ENCODE measurements around the gene POMGNT1. TPM values are rescaled to one million over a fixed set of nuclear protein-coding genes. Genes with fewer than 3 reads are reported as not detected.

The POMGNT1 gene
- total and polyA plus RNA-seq, 10 of the 15 experiments (the other 5 are each of a cell fraction or from before 2014, with no cell fraction given) = 8.6 to 35.2 (median 29.5) TPM

- DNase-seq (ENCODE audit: low read depth, low spot score) (no peak), ATAC-seq (no peak; the same call in 2 of the 3 replicates), FAIRE-seq (no peak)
- Histone ChIP-seq H3K79me2 (ENCODE audit: control insufficient read depth, insufficient read depth, low read length) (no peaks in the 10 kb centered on the region), H3K36me3 (ENCODE audit: control insufficient read depth in 2 of 2, insufficient read depth in 2 of 2, low read length in 1 of 2) (no peaks in the 10 kb centered on the region), H3K9me3 (replicated peaks; ENCODE audit: control insufficient read depth, insufficient read depth, low read length) (no peaks in the 10 kb centered on the region), H4K20me1 (ENCODE audit: control insufficient read depth, insufficient read depth) (no peaks in the 10 kb centered on the region), H3K27me3 (replicated peaks in 1 of 2; ENCODE audit: control insufficient read depth in 2 of 2, insufficient read depth in 2 of 2, low read length in 1 of 2) (no peaks in the 10 kb centered on the region), H3K9ac (ENCODE audit: control insufficient read depth, insufficient read depth, low read length) (no peak overlapping the region), H3K4me3 (no peak overlapping the region), H3K4me2 (ENCODE audit: control insufficient read depth, insufficient read depth) (no peak overlapping the region), H3K27ac (ENCODE audit: control insufficient read depth, insufficient read depth) (no peak overlapping the region), H2AFZ (ENCODE audit: control insufficient read depth, low read depth, low read length) (no peak overlapping the region), H3K4me1 (ENCODE audit: control insufficient read depth, insufficient read depth, low read length) (no peaks in the 10 kb centered on the region)
- ChIA-PET POLR2A (no interaction called here), SMC1A (ENCODE audit: uncharacterized antibody, unreplicated experiment) (interaction anchor here (0.6 to 5.9 kb wide), 3 partner anchors 38 to 178 kb away, joined by 3 to 52 read pairs (median 3); no protein-coding TSS in a partner anchor), CTCF (interaction anchor here (0.6 to 9.7 kb wide), 6 partner anchors 22 to 756 kb away, joined by 3 to 123 read pairs (median 7); partner anchors contain the start of gene POMGNT1), RAD21 (ENCODE audit: unreplicated experiment) (interaction anchor here (0.8 kb wide), 1 partner anchor 11 kb away, joined by 4 read pairs; no protein-coding TSS in a partner anchor)
- BruUV-seq (replicated peaks) = no TSS peak
- in situ Hi-C loops (cut with MboI) (no loop called here), intact Hi-C loops (cut with micrococcal nuclease; ENCODE audit: unreplicated experiment) (no loop called here)
- WGBS (ENCODE audit: insufficient coverage, insufficient replicate concordance, low lambda C conversion rate, missing lambda C conversion rate) = 45% methylated on average over 3 of the region's 3 CpGs
- TF ChIP-seq MTA2 (IDR thresholded peaks at IDR 0.05; ENCODE audit: low read depth) (no peak), IKZF2 (IDR thresholded peaks at IDR 0.05) (no peak), GABPA (IDR thresholded peaks at IDR 0.05; ENCODE audit: low read depth) (peak; percentile 59; the same call in 1 of the 2 replicates), SPI1 (IDR thresholded peaks at IDR 0.05; ENCODE audit: borderline replicate concordance, insufficient read depth, low read depth, low read length) (no peak)
Observed at GRCh38 chr1:46220808-46221207, 22.6 kb upstream of the POMGNT1 start.

DNA sequence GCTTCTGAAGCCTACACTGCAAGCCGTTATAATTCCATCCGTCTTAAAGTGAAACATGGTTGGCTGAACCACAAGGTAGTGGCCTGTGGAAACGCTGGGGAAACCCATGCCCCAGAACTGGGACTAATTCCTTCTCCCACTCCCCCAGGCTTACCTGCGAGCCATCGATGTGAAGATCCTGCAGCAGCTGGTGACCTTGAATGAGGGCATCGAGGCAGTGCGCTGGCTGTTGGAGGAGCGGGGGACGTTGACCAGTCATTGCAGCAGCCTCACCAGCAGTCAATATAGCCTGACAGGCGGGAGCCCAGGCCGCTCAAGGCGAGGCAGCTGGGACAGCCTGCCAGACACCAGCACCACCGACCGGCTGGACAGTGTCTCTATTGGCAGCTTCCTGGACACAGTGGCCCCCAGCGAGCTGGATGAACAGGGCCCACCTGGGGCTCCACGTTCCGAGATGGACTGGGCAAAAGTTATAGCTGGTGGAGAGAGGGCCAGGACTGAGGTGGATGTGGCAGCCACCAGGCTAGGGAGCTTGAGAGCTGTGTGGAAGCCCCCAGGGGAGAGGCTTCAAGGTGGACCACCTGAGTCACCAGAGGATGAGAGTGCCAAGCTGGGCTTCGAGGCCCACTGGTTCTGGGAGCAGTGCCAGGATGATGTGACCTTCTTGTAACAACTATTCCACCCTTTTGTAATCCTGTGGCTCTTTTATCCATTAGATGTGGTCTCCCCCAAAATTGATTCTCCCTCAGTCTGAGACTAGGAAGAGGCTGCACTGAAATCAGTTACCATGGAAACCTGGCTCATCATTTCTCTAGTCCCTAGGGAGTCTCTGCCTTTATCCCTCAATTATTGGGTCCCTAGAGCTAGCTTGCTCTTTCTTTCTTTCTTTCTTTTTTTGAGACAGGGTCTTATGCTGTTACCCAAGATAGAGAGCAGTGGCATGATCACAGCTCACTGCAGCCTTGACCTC is 21.6 kb upstream of the POMGNT1 start:
- no peak for FAIRE-seq
- no peak for ATAC-seq
- intact Hi-C loops (cut with micrococcal nuclease; ENCODE audit: unreplicated experiment) (no loop called here), in situ Hi-C loops (cut with MboI) (no loop called here)
- Histone ChIP-seq H3K4me2 (ENCODE audit: control insufficient read depth, insufficient read depth) (no peak overlapping the region), H2AFZ (ENCODE audit: control insufficient read depth, low read depth, low read length) (no peak overlapping the region), H3K36me3 (ENCODE audit: control insufficient read depth in 2 of 2, insufficient read depth in 2 of 2, low read length in 1 of 2) (no peaks in the 10 kb centered on the region), H3K27me3 (replicated peaks in 1 of 2; ENCODE audit: control insufficient read depth in 2 of 2, insufficient read depth in 2 of 2, low read length in 1 of 2) (no peaks in the 10 kb centered on the region), H3K79me2 (ENCODE audit: control insufficient read depth, insufficient read depth, low read length) (no peaks in the 10 kb centered on the region), H3K27ac (ENCODE audit: control insufficient read depth, insufficient read depth) (no peak overlapping the region), H3K9ac (ENCODE audit: control insufficient read depth, insufficient read depth, low read length) (no peak overlapping the region), H3K4me1 (ENCODE audit: control insufficient read depth, insufficient read depth, low read length) (no peaks in the 10 kb centered on the region), H3K4me3 (no peak overlapping the region), H3K9me3 (replicated peaks; ENCODE audit: control insufficient read depth, insufficient read depth, low read length) (no peaks in the 10 kb centered on the region), H4K20me1 (ENCODE audit: control insufficient read depth, insufficient read depth) (no peaks in the 10 kb centered on the region)
- no TSS peak for BruUV-seq (replicated peaks)
- TF ChIP-seq FOXM1 (IDR thresholded peaks at IDR 0.05; ENCODE audit: low read depth, low read length) (no peak), SREBF2 (IDR thresholded peaks at IDR 0.05; ENCODE audit: low read length) (no peak), KAT2A (conservative IDR thresholded peaks at IDR 0.05; ENCODE audit: control insufficient read depth, low read depth, low read length) (no peak), ASH2L (IDR thresholded peaks at IDR 0.05; ENCODE audit: borderline replicate concordance, low read depth) (no peak), HDAC6 (IDR thresholded peaks at IDR 0.05; ENCODE audit: unreplicated experiment) (no peak), BACH1 (IDR thresholded peaks at IDR 0.05; ENCODE audit: borderline replicate concordance) (no peak), MTA2 (IDR thresholded peaks at IDR 0.05; ENCODE audit: low read depth) (no peak), ATF7 (IDR thresholded peaks at IDR 0.05; ENCODE audit: low read depth) (no peak), POLR2A (IDR thresholded peaks at IDR 0.05; ENCODE audit: low read depth, low read length) (no peak), HCFC1 (IDR thresholded peaks at IDR 0.05; ENCODE audit: low read length) (no peak), LARP7 (IDR thresholded peaks at IDR 0.05) (no peak)
- TF ChIP-seq, protein P1, sequence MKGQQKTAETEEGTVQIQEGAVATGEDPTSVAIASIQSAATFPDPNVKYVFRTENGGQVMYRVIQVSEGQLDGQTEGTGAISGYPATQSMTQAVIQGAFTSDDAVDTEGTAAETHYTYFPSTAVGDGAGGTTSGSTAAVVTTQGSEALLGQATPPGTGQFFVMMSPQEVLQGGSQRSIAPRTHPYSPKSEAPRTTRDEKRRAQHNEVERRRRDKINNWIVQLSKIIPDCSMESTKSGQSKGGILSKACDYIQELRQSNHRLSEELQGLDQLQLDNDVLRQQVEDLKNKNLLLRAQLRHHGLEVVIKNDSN (IDR thresholded peaks at IDR 0.05; ENCODE audit: borderline replicate concordance, extremely low read length, insufficient read depth, low read depth, low read length) = no peak
- RAD21 ChIA-PET (ENCODE audit: unreplicated experiment) = no interaction called here
- POLR2A ChIA-PET = interaction anchor here (0.5 to 0.6 kb wide), 2 partner anchors 74 to 388 kb away, joined by 3 read pairs; no protein-coding TSS in a partner anchor
- CTCF ChIA-PET = interaction anchor here (0.6 to 9.7 kb wide), 7 partner anchors 12 to 365 kb away, joined by 3 to 123 read pairs (median 5); partner anchors contain the start of gene POMGNT1
- SMC1A ChIA-PET (ENCODE audit: uncharacterized antibody, unreplicated experiment) = interaction anchor here (0.6 to 5.9 kb wide), 3 partner anchors 37 to 181 kb away, joined by 3 to 52 read pairs (median 3); no protein-coding TSS in a partner anchor
- 62% methylated on average over 17 of the region's 18 CpGs for WGBS (ENCODE audit: insufficient coverage, insufficient replicate concordance, low lambda C conversion rate, missing lambda C conversion rate)
- no peak for DNase-seq (ENCODE audit: low read depth, low spot score)
